Fibroblast of skin of right biceps (primary cell): ENCODE measurements around the gene STT3A.

ENCODE experiments used
- DNase-seq: peaks from one replicate; pipeline ENCODE4 v3.0.0-alpha.2; 2013

STT3A gene

DNA sequence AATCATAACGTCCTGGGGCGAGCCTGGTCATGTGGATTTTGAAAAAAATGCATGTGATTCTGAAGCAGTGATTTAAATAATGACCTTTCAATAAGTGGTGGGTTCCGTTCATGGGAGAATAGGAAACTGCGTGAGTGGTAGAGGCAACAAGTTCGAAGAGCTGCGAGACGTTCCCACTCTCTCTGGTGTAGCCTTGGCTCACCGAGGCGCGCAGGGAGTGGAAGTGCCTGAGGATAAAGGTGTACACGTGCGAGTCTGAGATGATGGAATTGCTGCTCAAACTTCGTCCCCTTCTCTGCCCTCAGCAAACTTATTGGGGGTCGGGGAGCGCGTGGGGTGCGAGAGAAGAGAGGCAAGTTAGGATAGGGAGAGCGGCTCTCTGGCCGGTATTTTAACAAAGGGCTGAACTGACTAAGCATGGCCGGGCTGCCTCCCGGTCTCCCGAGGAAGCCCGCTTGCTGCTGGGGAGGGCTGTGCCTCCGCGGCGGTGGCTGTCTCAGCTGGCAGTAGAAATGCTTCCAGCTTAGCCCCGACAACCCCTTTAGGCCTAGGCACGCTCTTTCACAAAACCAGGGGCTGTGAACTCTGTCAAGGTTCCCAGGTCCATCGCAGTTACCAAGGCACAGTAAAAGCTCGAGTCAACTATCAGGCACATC lies 875 bp upstream of the STT3A start:
- DNase-seq, result no peak

DNA sequence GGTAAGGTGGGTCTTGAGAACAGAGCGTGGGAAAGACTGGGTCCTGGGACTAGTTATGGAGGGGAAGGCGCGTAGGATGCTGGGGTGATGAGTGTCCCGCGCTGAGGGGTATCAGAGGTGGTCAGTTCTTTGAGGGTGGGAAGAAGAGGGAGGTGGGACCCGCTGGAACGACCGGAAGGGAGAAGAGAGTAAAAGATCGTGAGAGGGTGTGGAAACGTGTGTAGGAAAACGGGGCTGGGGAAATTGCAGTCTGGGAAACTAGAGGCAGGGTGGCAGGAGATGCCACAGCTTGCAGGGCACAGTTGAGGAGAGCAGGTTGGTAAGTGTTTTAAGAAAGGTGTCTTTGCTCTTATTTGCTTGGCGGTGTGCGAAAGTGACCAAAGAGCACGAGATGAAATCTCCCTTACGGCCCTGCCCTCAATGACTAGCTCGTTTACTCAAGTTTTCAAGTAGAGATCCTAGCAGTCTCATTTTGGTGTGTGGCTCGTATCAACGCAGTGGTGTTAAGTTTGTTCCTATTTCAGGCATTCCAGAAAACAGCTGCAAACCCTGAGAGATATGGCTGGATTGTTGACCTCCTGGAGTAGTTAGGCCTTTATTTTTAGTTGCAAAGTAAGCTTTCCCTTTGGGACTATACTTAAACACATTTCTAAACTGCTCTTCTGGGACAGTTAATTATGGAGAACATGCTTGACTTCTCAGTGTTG lies 615 bp downstream of the STT3A start:
- DNase-seq, result peak; percentile 53

DNA sequence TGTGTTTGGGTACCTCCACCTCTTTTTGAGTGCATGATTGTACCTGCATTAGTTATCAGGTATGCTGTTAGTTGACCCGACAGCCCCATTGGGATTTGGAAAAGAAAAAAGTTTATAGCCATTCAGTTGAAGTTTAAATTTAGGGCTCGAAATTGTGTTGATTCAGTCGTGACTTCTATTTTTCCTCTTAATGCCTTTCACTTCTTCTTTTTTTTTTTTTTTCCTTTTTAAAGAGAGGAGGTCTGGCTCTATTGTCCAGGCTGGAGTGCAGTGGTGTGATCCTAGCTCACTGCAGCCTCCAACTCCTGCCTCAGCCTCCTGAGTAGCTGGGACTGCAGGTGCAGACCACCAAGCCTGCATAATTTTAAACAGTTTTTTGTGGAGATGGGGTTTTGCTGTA lies 2.3 kb downstream of the STT3A start:
- no peak for DNase-seq

DNA sequence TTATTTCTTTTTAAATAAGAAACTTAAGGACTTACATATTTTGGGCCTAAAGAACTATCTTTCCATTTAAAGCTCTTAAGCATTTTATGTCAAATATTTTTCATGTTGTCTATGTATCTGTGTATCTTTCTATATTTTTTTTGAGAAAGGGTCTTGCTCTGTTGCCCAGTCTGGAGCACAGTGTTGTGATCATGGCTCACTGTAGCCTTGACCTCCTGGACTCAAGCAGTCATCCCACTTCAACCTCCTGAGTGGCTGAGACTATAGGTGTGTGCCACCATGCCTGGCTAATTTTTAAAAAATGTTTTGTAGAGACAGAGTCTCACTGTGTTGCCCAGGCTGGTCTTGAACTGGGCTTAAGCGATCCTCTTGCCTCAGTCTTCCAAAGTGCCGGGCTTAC lies 8.0 kb downstream of the STT3A start:
- no peak for DNase-seq

DNA sequence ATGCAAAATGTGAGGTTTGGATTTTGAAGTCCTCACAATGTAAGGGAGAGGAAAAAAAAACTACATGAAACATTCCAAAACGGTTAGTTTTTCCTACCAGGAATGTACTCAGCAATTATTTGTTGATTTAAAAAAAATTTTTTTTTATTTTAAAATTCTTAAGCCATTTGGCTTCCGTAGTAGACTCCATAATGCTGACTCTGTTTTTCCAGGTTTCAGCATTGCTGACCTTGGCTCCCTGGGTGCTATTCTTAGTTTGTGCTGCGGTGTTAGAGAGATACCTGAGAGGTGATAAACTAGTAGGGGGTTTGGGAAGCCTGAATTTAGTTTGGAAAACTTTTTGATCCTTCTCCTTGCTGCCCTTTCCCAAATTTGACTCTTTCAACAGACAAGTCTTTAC lies 10.6 kb downstream of the STT3A start:
- peak; percentile 12 for DNase-seq

DNA sequence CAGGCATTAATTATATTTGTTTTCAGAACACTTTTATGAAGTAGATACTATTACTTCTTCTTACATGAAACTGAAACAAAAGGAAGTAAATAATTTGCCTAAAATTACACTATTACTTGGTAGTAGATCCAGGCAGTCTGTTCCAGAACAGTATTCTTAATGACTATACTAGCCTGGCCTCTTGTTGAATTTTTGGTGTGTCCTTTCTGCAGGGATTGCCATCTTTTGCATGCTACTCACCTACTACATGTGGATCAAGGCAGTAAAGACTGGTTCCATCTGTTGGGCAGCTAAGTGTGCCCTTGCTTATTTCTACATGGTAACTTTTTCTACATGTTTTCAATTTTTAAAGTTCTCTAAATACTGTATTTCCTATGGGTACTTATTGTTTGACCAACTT lies 12.8 kb downstream of the STT3A start:
- no peak for DNase-seq

DNA sequence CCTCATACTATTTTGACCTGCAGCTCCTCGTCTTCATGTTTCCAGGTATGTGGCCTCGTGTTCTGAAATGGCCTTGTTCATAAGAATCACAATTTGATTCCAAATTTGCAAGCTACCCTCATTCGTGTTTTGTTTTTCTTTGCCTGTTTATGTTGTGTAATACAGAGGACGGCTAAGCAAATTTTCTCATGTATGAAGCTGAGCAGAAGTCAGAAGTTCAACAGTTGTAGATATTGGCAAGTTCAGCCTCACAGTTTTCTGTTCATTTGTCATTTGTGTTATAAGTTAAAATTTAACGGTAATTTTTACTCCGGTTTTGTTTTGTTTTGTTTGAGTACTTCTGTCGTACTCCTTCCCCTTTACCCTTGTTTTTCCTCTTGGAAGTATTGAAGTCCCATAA lies 16.9 kb downstream of the STT3A start:
- DNase-seq, result no peak

DNA sequence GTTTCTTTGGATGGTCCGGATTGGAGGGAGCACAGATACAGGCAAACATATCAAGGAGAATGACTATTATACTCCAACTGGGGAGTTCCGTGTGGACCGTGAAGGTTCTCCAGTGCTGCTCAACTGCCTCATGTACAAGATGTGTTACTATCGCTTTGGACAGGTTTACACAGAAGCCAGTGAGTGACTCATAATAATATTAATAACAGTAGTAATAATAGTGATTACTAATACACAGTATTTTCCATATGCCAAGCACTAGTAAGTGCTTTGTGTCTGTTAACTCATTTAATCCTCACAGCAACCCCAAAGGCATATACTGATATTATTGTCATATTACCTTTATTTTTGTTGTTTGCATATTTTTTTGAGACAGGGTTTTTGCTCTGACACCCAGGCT lies 25.7 kb downstream of the STT3A start:
- no peak for DNase-seq

DNA sequence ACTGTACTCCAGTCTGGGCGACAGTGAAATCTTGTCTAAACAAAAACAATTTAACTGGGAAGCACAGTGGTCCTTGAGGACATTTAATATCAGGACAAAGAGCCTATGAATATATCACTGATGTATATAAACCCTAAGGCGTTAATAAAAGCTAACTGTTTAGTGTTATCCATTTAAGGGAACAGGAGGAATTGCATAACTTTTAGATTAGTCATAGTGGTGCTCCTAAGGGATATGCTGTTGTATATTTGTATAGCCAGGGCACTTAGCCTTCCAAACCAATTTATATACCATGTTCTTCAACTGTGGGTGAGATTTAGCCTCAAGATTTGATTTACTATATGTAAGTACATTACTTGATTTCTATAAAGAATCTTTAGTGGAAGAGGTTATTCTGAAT lies 29.3 kb downstream of the STT3A start:
- DNase-seq, result peak; percentile 63

DNA sequence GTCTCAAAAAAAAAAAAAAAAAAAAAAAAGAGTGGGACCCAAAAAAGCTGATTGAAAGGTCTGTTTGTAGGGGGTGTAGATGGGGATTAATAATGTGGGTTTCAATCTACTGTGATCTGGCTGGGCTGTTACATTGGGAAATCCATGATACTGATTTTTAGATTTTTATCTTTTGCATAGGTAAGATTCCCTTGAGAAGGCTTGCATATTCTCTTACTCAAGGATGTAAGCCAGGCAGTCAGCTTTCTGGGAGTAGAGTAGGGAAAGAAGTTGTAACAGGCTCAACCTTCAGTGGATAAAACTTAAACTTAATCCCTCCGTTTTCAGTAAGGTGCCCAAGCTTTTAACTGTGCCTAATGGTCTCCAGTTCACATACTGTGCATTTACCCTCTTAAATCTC lies 30.4 kb downstream of the STT3A start:
- DNase-seq, result no peak

DNA sequence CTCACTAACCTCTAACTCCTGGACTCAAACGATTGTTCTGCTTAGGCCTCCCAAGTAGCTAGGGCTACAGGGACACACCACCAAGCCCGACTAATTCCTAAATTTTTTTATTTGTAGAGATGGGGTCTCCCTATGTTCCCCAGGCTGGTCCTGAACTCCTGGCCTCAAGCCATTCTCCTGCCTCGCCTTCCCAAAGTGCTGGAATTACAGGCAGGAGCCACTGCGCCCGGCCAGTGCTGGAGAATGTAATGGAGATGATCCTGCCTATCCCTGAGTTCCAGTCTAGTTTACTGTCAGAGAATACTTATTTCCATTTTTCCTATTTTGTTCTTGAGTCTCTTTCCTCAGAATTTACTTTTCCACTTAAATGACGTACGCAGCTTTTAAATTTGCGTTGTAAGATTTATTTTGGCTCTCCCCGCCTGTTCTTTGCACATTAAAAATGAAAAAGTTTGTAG lies 32.1 kb downstream of the STT3A start, which contains the start of gene CHEK1:
Gene CHEK1, plus strand, starts transcription at position 408 of the 458 bp plus-strand sequence. CDS start 1,606 bp downstream, outside the sequence.
- DNase-seq, result no peak

DNA sequence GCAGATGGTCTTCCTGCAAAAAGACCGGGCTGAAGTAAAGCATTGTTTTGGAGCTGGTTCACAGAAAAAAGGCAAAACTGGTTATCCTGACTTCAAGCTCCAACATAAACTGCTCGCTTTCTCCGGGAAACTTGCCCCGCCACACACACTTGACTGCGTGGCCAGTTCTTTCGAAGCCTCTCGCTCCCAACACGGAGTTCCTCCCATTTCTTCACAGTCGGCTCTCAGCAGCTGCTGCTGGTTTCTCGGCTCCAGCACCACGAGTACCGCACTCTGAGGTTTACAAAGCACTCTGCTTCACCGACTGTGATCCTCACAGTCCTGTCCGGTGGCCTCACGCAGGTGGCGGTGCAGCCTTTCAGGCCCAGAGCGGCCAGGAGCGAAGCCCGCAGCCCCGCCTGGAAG lies 32.6 kb downstream of the STT3A start:
- DNase-seq, result no peak

DNA sequence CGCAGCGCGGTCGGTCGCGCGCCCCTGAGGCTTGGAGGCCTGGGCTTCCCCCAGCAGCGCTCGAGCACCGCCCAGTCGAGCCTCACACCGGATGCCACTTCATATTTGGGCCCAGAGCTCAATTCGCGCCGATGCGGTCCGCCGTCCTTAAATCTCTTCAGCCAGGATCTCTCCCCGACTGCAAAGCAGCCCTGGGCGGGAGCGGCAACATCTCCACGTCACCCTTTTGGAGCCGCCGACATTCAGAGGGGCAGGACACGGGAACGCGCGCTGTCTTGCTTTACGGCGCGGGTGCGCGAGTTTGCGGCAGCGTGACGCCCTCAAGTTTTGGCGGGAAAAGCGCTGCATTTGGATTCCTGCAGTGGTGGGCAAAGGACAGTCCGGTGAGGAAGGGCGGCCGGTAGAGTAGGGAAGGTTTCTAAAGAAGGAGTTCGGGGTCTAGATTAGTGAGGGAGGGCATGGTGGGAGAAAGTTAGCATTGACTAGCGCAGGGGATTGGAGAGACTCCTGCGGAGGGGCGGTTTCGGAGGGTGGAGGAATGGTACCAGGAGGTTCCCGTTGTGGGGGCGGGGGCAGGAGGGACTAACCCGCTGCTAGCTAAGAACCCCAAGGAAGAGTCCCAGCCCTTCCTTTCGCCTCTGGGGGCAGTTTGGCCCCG lies 33.1 kb downstream of the STT3A start:
- DNase-seq, result peak; percentile 95

DNA sequence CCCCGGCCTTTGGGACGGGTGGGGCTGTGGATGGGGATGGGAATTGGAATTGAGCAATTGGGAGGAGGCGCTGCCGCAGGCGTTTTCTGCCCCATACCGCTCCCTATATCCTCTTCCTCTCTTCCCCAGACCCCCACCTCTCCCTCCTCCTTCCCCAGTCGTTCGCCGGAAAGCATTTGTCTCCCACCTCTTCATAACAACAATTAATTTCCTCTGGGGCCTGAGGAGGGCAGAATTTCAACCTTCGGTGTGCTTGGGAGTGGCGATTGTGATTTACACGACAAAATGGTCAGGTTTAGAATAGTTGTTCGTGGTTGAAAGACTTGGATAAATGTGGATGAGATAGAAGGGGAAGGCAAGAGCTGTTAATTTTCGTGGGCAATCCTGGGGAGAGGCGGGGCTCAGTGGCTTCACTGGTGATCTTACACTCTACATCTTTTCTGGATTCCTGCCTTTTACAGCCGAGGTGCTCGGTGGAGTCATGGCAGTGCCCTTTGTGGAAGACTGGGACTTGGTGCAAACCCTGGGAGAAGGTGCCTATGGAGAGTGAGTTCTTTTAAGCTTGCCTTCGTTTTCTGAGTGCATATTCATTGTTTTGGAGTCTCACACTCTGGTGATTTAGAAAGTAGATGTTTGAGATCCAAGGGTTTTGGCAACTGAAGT lies 33.8 kb downstream of the STT3A start:
- DNase-seq, result peak; percentile 97

DNA sequence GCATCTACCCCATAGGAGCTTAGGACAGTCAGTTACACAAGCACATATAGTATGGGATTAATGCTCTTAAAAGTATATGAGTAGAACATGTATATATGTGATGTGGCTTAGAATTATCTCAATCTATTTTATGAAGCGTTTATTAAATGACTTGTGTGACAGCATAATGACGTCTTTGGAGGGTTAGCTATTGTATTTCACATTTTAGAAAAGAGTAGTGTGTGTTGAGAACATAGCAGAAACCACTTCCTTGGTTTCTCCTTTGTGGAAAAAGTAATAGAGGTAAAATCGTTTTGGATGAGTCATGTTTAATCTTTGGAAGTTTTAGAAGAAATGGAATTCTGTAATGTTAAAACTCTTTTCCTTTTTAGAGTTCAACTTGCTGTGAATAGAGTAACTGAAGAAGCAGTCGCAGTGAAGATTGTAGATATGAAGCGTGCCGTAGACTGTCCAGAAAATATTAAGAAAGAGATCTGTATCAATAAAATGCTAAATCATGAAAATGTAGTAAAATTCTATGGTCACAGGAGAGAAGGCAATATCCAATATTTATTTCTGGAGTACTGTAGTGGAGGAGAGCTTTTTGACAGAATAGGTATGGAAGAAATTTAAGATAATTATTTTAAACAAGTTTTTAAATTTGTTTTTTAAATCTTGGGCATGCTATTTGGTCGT lies 34.7 kb downstream of the STT3A start:
- peak; percentile 17 for DNase-seq

DNA sequence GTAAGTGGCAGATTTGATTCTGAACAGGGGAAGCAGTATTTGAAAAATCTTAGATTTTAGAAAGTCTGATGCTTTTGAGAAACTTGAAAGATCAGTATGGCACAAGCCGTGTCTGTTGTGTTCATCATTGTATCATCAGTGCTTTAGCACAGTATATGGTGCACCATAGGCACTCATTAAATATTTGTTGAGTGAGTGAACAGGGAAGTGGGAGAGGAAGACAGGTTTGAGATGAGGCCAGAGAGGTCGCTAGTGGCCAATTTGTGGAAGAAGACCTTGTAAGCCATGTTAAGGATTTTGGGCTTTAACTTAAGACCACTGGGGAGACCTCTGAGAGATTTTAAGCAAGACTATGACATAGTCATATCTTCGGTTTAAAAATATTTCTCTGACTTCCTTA lies 45.2 kb downstream of the STT3A start:
- DNase-seq, result no peak

DNA sequence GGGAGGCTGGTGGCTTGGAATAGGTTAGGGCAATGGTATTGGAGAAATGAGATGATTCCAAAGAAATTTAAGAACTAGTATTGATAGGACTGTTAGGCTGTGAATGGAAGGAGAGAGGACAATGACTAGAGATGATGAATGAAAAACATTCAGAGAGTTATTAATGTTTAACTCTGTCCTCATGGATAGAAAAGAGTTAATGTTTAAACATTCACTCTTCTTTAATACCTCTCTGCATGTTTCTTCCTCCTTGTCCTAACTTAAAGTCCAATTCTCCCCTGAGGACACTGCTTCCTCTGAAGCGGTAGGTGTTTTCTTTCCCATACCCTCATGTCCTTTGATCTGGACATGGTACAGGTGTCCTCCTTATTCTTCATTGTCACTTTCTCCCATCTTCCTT lies 45.7 kb downstream of the STT3A start:
- no peak for DNase-seq

DNA sequence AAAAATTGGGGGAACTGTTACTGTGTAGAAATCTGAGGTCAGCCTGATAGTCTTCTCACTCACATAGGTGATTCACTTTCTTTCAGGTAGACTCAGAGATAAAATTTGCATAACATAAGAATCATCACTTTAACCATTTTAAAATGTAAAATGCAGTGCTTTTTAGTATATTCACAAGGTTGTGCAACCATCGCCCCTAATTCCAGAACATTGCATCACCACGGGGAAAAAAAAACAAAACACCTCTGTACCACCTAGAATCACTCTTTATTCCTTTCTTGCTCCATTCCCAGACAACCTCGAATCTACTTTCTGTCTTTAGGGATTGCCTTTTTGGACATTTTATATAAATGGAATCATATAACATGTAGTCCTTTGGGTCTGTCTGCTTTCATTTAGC lies 53.2 kb downstream of the STT3A start:
- DNase-seq, result no peak

DNA sequence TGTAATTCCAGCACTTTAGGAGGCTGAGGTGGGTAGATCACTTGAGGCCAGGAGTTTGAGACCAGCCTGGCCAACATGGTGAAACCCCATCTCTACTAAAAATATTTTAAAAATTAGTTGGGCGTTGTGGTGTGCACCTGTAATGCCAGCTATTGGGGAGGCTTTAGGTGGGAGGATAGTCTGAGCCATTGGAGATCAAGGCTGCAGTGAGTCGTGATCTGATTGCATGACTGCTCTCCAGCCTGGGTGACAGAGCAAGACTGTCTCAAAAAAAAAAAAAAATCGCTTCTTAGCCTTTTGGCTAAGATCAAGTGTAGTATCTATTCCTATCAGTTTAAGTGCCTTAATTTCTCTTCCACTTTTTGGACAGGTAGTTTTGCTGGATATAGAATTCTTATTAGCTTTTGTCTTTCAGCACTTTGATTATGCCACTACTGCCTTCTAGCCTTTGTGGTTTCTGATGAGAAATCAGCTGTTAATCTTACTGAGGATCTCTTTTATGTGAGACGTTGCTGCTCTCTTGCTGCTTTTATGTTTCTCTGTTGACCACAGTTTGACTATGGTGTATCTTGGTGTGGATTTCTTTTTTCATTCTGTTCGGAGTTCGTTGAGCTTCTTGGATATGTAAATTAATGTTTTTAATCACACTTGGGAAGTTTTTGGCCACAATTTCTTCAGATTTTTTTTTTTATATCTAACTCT lies 57.0 kb downstream of the STT3A start:
- no peak for DNase-seq

DNA sequence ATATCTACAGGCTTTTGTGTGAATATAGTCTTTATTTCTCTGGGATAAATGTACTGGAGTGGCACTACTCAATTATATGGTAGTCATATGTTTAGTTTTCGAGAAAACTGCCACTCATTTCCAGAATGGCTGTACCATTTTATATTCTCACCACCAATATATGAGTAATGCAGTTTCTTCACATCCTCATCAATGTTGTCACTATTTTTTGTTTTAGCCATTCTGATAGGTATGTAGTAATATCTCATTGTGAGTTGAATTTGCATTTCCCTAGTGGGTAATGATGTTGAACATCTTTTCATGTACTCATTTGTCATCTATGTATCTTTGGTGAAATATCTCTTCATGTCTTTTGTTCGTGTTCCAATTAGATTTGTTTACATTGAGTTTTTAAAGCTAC lies 70.0 kb downstream of the STT3A start:
- no peak for DNase-seq

DNA sequence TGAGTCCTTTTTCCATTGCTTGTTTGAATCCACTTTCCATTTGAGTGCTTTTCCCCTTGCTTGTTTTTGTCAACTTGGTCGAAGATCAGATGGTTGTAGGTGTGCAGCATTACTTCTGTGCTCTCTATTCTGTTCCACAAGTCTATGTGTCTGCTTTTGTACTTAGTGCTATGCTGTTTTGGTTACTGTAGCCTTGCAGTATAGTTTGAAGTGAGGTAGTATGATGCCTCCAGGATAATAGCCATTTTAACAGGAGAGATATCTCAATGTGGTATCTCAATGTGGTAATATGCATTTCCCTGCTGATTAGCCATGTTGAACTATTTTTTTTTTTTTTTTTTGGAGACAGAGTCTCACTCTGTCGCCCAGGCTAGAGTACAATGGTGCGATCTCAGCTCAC lies 71.3 kb downstream of the STT3A start:
- no peak for DNase-seq

DNA sequence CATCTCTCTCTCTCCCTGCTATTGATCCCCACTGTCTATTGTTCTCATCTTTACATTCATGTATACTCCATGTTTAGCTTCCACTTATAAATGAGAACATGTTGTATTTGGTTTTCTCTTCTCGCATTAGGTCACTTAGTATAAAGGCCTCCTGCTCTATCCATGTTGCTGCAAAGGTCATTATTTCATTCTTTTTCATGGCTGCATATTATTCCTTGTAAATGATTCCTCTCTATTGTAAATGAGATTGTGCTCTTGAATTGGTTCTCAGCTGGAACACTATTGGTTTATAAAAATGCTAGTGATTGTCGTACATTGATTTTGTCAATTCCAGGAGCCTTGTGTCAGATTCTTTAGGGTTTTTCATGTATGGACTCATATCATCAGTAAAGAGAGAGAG lies 74.5 kb downstream of the STT3A start:
- DNase-seq, result no peak
